Superior temporal gyrus (tissue), 1 donor: ENCODE measurements around the gene CDK5R1.

Experiments
- DNase-seq: peaks from one replicate; pipeline ENCODE4 v3.0.0-alpha.2; 2016; ENCODE audit errors: extremely low spot score

Gene CDK5R1

DNA sequence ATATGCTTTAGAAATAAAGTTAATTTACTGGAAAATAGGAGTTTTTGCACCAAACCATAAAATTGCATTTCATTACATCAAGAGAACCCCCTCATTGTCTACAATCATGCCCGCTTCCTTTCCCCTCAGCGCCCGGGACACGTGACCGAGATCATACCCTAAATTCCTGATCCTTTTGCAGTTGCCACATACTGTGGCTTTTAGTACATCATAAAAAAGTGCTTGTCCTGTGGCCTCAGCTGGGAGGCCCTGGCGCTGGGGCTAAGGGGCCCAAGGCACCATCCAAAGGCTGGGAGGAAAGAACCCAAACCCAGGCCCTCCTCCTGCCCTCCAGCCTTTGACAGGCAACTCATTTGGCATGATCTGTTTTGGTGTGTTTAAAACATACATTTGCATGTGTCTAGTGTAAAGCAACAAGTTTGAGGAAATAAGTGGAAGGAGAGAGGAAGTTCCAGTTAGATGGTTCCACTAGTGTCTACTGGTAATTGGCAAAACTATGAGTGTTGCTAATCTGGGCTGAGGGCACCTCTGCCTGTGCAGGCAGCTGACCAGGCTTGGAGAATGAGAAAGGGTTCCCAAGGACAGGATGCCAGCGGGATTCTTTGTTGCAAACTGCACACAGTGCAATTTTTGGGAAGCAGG lies 6.0 kb downstream of the CDK5R1 start:
- DNase-seq = no peak

- no peak for DNase-seq
Observed at GRCh38 chr17:32493571-32493970, 6.8 kb downstream of the CDK5R1 start.

DNA sequence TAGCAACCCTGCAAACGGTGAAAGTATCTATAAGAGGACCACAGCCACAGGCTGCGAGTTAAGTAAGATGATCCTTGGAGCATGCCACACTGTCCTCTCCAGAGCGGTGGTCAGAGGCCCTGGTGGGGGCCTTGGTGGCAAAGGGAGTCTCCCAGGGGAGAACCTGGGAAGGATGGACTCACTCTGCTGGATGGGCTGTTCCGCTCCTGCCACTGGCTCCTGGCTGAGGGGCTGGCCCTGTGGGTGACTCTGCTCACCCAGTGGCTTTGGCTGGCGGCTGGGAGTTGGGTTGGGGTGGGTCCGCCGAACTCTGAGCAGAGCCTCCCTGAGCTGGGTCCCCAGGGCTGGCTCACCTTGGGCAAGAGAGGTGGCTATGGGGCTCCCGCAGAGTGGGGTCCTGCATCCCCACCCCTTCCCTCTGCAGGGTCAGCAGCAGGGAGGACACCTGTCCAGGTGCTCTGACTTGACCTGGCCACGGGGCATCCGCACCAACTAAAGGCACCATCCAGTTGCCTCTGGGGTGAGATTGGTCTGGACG lies 7.3 kb downstream of the CDK5R1 start:
- DNase-seq = no peak

DNA sequence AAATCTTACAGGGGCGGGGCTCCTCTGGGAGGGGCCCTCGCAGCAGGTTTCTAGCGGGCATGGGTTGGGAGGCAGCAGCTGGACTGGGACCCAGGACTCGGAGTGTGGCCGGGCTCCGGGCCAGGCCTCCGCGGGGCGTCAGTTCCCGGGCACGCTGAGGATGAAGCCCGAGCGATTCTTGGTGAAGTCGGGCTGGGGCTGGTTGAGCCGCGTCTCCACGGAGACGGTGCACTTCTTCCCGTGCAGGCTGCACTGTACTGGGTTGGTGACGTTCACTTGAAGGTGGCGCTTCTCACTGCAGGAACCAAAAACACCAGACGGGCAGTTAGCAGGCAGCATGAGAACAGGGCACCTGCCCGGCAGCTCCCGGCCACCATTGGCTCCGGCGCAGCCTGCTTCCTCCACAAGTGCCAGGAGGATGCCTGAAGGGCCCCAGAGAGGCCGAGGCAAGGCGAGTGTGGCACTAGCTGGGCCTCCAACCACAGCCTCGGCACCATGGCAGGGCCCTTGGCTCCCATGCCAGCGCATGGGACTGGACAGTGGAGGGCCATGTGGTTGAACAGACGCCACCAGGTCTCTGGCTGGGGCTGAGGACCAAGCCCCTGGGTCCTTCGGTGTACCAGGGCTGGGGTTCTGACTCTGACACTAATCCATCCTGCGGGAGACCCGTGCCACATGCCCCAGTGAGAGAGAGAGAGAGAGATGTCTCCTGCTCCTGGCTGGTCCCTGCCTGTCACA lies 8.0 kb downstream of the CDK5R1 start:
- DNase-seq = peak; percentile 53

DNA sequence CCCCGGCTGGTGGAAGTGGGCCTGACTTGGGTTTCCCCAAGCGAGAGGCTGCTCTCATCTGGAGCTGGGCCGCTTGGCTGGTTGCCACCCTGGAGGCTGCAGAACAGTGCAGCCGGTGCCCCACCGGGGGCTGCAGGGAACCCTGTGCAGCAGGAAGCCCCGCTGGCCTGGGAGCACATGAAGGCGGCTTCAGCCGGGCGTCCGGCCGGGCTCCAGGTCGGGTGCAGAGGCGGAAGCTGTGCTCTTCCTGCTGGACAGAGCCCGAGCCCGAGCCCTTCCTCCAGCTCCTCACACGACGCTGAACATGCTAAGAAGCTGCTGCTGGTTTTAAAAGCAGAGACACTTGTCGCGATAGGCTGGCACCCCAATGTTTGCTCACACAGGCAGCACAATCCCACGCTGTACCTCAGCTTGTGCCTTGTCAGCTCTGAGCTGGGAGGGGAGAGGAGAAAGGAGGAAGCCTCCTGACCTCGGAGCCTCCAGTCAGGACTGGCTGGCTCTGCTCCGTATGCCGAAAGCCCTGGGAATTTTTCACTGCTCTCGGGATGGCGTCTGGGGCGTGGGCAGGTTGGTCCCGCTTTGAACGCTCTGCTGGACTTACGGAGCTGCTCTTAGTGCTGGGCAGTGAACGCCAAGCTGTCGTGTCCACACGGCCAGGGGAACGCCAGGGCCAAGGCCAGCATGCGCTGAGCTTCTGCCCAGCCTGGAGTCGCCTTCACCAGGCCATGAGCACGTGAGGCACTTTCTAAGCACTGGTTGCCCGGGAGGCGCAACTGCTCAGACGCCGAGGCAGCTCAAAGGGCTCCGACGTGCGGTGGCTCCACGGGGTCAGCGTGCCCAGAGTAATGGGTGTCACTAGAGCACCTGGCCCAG lies 8.8 kb downstream of the CDK5R1 start:
- peak; percentile 23 for DNase-seq

DNA sequence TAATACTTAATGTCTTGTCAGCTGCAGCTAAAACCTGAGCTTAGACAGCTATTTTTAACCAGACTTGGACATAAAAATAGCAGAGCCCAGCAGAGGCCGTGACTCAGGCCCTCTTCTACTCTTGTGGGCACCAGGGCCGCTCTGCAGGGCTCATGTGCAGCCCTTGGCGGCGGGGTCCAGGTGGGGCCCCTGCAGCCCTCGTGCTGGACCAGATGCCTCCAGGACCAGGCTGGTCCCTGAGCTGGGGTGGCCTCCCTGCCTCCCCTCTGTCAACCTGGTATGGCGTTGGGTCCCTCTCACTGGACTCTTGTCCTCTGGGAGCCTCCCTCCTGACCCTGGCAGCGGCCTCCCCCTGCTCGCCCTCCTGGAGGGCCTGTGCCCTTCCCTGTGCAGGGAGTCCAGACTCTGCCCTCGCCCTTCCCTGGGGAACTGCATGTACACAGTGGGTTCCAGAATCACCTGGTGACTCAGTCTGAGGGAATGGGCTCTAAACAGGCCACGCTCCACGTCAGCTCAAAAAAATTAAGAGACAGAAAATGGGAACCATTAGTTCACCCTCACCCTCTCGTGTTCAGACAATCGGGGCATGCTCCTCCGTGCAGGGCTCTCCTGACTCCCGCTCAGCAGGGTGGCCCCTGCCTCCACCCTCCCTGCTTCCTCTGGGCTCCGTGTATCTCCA lies 9.7 kb downstream of the CDK5R1 start:
- DNase-seq = no peak

- no peak for DNase-seq
Observed at GRCh38 chr17:32497431-32498205, 10.8 kb downstream of the CDK5R1 start.

- no peak for DNase-seq
Observed at GRCh38 chr17:32498391-32498790, 11.6 kb downstream of the CDK5R1 start.

DNA sequence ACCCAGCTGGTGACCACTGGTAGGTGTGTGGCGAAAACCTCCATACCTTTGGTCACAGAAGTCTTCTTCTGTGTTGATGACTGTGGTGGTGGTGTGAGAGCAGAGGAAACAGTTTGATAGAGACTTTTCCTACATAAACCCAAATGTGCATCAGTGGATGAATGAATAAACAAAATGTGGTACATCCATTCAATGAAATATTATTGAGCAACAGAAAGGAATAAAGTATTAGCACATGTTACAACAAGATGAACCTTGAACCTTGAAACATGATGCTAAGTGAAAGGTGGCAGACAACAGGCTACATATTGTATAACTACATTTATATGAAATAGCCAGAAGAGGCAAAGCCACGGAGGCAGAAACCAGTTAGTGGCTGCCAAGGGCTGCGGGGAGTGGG lies 15.2 kb downstream of the CDK5R1 start:
- no peak for DNase-seq

- DNase-seq = no peak
Observed at GRCh38 chr17:32502710-32503109, 15.9 kb downstream of the CDK5R1 start.

DNA sequence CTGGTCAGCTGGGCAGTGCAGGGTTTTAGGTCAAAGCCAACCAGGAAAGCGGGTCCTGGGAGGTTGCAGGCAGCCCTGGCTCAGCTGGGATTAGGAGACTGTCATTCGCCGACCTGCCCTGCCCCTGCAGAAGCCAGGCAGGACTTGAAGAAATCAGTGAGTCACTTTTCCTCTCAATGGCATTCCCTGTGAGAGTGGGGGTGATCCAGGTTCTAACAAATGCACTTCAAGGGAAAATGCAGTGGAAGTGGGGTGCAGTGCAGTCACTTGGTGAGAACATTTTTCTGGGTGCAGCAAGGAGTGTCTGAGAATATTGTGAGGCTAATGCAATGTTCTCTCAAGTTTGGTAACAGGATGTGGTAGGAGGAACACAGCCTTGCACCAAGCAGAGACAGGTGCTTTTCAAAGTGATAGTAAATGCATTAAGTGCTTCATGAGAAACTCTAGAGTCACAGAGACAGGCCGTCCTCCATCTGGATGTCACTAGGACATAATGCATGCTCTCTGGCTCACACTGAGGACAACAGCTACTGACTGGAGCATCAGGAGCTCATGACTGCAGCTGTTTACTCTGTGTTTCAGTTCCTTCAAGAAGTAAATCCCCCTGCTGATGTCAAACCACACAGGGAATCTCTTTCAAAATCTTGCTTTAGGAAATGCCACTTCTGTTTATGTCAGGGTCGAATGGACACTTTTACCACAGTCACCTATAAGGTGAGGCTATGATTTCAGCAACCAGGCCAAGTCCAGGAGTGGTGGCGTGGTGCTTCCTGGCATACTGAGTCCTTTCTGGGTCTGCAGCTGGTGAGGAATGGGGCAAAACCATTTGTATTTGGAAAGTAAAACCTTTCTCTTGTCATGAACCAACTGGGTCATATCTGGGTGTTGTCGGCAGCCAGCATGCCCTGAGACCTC lies 16.7 kb downstream of the CDK5R1 start:
- DNase-seq = no peak

DNA sequence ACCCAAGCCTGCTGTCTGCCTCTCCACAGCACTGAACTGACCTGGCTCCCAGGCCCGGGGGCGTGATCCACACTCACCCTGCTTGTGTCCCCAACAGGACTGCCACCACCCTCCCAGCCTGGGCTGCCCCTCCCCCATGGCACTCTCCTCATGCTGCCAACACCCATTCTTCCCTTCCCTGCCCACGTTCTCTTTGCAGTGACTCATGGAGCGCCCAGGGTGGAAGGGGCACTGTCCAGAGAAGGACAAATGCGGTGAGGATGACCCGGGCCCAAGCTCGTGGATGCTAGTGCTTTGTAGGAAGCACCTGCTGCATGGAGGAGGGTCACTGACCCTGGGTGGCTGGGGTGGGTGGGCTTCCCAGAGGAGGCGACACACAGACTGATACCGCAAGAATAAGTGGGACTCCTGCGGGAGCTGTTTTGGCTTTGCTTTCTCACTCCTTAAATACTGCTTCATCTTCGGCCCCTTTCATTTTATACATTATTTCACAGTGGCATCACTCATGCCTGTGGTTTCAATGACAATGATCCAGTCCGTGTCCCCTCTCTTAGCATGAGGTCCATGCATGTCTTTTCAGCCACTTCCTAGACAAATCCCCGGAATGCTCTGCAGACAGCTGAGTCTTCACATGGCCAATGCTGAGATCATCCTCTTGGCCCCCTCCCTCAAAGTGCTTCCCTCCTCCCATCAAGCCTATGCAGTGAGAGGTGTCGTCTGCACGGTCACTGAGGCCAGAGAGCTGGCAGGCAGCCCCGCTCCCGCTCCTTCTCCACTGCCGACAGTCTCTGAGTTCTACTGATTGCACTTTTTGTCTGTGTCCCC lies 17.6 kb downstream of the CDK5R1 start:
- DNase-seq = no peak

DNA sequence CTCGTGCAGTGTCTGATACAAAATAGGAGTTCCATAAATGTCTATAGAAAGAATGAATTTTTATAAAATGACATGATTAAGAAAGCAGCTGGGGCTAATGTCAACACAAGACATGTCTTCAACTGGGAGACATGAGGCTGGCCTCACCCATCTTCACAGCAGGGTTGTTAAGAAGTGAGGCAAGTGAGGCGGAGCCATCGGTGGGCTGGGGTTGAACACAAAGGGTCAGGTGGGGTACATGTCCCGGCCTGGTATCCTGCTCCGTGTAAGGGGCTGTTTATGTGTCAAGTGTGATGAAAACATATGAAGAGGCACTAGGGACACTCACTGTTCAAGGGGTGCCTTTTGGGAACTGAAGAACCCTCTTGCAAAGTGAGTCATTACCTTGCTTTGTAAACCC lies 22.1 kb downstream of the CDK5R1 start:
- DNase-seq = no peak

DNA sequence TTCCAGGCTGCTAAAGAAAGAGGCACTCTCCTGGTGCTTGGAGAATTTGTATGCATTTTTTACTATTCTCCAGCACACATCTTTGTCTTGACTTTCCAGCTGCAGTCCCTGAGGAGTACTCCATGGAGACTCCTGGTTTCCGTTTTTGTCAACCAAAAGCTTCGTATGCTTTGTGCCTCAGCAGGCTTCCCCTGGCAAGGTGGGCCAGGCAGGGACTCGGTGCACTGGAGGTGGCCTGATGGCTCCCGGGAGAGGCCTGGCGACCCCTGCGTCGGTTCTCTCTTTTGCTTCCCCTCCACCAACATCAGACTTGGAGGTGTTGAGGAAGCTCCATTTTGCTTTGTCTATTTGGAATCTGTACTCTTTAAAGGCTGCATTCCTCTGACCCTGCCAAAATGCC lies 23.7 kb downstream of the CDK5R1 start:
- DNase-seq = no peak

GRCh38 chr17:32512328-32512727 lies 25.5 kb downstream of the CDK5R1 start:
- DNase-seq = no peak

DNA sequence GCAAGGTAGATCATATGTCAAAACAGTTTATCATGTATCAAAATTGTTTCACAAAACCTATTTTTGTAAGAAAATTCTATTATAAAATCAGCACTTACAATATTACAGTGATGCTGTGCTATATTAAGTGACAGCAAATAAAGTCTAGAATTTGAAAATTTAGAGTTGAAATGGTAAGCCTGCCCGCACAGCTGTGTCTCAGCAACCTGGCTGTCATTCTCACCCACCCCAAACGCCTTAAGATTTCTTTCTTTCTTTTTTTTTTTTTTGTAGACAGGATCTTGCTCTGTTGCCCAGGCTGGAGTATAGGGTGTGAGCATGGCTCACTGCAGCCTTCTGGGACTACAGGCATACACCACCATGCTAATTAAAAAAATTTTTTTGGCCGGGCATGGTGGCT lies 26.8 kb downstream of the CDK5R1 start:
- DNase-seq = no peak

- peak; percentile 50 for DNase-seq
Observed at GRCh38 chr17:32514606-32515005, 27.8 kb downstream of the CDK5R1 start.

- DNase-seq = peak; percentile 71
Observed at GRCh38 chr17:32515677-32516383, 29.0 kb downstream of the CDK5R1 start.
